Esophagus squamous epithelium (tissue), 4 donors: ENCODE measurements around the gene FOXP4.

Experiments used
- CTCF ChIP-seq, 6 experiments: fragments of 450-650 bp in 4 of 6; fragments of 200-600 bp in 2 of 6; sonication (generic) in 2 of 6; IDR thresholded peaks; one replicate each; pipeline ENCODE4 v1.5.1; 2016 to 2019; ENCODE audit warnings: antibody characterized with exemption in 6 of 6, mild to moderate bottlenecking in 4 of 6, moderate library complexity in 4 of 6
- POLR2A ChIP-seq, 4 donors: fragments of 450-650 bp; IDR thresholded peaks; one replicate each; pipeline ENCODE4 v1.6.1; 2017; ENCODE audit warnings: antibody characterized with exemption in 4 of 4, mild to moderate bottlenecking in 4 of 4, moderate library complexity in 3 of 4

- TF ChIP-seq CTCF (IDR thresholded peaks at IDR 0.05) (no peak), POLR2A (IDR thresholded peaks at IDR 0.05) (no peak)
Observed at GRCh38 chr6:41600499-41601247, 54.5 kb downstream of the FOXP4 start.
